GM18861 (cell line): ENCODE data around the gene LCLAT1.

Experiments
- ATAC-seq: cut with Tn5 transposase; IDR thresholded peaks from one replicate; pipeline ENCODE4 v1.9.1; 2021; ENCODE audit not compliant: unreplicated experiment

LCLAT1 gene

GRCh38 chr2:30689496-30690125, 242.6 kb downstream of the LCLAT1 start:
- ATAC-seq, result no peak

GRCh38 chr2:30690126-30690561, 243.1 kb downstream of the LCLAT1 start:
- ATAC-seq, result no peak

DNA sequence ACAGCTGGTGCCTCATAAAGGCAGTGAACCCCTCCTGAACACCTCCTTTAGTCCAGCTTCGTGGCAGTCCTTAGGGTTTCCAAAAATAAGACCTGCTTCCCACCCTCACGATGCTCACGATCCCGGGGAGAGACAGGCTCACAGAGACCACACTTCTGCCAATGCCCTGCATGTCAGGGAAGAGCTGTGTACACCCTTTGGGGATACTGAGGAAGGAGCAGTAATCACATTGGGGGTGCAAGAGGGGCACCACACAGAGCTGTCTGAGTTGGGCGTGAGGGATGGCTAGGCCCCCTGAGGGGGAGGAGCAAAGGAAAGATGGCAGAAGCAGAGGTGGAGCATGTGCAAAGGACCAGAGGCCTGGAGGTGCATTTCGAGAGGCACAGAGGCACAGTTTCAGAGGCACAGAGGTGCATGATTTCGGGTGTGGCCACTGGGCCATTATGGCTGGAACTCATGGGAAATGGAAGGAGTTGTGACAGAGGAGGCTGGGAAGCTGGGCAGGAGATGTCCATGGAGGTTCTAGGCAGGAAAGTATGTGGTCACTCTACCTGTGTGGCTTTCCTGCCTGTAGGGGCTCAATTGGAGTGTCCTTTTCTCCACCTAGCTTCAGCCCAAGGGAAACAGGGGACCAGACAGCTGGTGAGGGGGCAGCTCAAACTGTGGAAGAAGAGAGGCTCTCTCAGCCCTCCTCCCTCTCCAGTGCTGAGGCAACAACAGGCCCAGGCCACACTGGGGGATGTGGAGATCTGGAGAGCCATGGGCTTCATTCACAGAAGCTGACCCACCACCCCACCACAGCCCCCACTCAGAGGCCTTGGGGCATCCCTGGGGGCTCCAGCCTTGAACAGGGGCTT, 244.3 kb downstream of the LCLAT1 start:
- ATAC-seq, result no peak

DNA sequence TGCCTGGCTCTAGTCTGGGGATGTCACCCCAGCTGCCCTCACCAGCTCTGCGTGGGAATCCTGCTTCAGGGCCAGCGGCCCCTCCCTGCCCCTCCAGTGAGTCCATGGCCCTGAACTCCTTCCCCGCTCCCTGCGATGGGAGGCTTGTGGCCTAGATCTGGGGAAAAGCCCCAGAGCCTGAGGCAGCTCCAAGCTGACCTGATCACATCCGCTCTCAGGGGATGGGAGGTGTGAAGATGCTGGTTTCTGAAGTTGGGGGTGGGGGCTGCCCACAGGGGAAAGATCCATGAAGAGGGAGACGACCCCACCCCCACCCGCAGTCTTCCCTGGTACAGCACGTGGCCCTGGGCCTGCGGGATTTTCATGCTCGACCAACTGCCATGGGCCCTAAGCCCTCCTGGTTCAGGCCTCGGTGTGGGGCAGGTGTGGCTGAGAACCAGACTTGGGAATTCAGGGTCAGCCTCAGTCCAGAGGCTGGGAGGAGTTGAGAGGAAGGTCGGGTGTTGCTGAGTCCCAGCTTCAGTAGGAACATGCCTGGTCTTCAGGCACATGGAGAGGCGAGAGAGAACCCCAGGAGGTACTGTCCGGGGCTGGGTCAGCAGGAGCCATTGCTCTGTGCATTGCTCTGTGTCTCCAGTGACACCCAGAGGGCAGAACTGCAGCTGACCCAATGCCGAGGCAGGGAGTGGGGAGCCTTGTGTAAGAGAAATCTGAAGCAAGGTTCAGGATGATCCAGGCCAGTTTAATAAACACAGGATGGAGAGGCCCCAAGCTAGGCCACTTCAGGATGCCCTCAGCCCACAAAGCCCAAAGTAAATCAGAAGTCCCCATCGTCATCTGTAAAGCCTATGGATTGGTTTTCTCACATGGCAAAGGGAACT, 245.1 kb downstream of the LCLAT1 start:
- no peak for ATAC-seq

DNA sequence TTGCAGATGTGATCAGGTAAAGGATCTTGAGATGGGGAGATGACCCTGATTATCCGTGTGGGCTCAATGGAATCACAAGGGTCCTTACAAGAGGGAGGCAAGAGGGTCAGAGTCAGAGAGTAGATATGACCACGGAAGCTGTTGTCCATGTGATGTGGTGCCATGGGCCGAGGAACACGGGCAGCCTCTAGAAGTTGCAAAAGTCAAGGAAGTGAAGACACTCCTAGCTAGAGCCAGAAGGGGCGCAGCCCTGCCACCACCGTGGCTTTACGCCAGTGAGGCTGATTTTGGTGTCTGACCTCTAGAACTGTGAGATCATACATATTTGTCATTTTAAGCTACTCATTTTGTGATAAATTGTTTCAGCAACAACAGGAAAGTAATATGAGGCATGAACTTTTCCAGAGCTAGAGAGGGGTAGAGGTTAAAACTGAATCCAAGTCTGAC, 245.8 kb downstream of the LCLAT1 start:
- no peak for ATAC-seq
